HepG2 (cell line): ENCODE results near the gene ANKRD1. TPM values are rescaled to one million over a fixed set of nuclear protein-coding genes. Genes with fewer than 3 reads are reported as not detected.

Experiments used
- ATAC-seq: fragments of 200-7000 bp; cut with Tn5 transposase; 3 replicates; pipeline ENCODE4 v1.9.1; 2020; ENCODE audit warnings: mild to moderate bottlenecking, moderate library complexity
- BruUV-seq: library from RNA; stranded (reverse); fragments of 400-500 nt; replicated peaks from 2 replicates; lab custom pipeline; 2021; lab: Mats Ljungman, UMichigan
- CTCF ChIA-PET: fragments of 300-600 bp; formaldehyde crosslinking; extraction: SDS; loops from one replicate; lab custom pipeline; 2021; ENCODE audit warnings: low total read pairs, inconsistent platforms, low intra/inter-chr PET ratio; lab: Yijun Ruan, JAX
- POLR2A ChIA-PET: fragments of 350-600 bp; sonication (Branson Sonifier 250); formaldehyde crosslinking; loops from one replicate; lab custom pipeline; 2020; ENCODE audit warnings: antibody characterized with exemption, inconsistent platforms; lab: Yijun Ruan, JAX
- DNase-seq: peaks from one replicate; pipeline ENCODE4 v3.0.0-alpha.2; 2015; ENCODE audit warnings: low spot score
- FAIRE-seq: peaks from 3 replicates; lab custom pipeline; 2011; peaks lifted over from hg19 to GRCh38; lab: Jason Lieb, UNC
- H2AFZ ChIP-seq: one replicate; pipeline ENCODE4 v1.6.1; 2011; ENCODE audit warnings: low read length, inconsistent platforms
- H3K27ac ChIP-seq: fragments of 300-600 bp; 3 replicates; pipeline ENCODE4 v1.8.0; 2011; ENCODE audit warnings: mixed run types, mild to moderate bottlenecking, mixed read lengths, low read length, inconsistent platforms; ENCODE audit not compliant: insufficient read depth; ENCODE audit errors: extremely low read length
- H3K27me3 ChIP-seq, 2 experiments: fragments of 200-600 bp in 1 of 2; 2 replicates in 1 of 2; 3 replicates in 1 of 2; pipeline versions ENCODE4 v1.6.0 to v1.8.0; 2011; ENCODE audit warnings: low read length in 2 of 2, mild to moderate bottlenecking in 2 of 2, moderate library complexity in 2 of 2, inconsistent platforms in 1 of 2; ENCODE audit not compliant: insufficient read depth in 2 of 2, control insufficient read depth in 1 of 2
- H3K36me3 ChIP-seq, 2 experiments: fragments of 200-600 bp in 1 of 2; replicated peaks in 1 of 2; 2 replicates in 1 of 2; 3 replicates in 1 of 2; pipeline versions ENCODE4 v1.5.1 to v1.8.0; 2011; ENCODE audit warnings: low read length in 2 of 2, inconsistent platforms in 1 of 2; ENCODE audit not compliant: insufficient read depth in 2 of 2, control insufficient read depth in 1 of 2
- H3K4me1 ChIP-seq: 2 replicates; pipeline ENCODE4 v1.5.1; 2012; ENCODE audit warnings: low read length, inconsistent platforms; ENCODE audit not compliant: insufficient read depth
- H3K4me2 ChIP-seq: 2 replicates; pipeline ENCODE4 v1.6.0; 2011; ENCODE audit warnings: low read depth, low read length, inconsistent platforms
- H3K4me3 ChIP-seq, 3 experiments: fragments of 200-600 bp in 1 of 3; sonication (generic), shearing (Covaris generic) in 1 of 3; replicated peaks in 1 of 3; 2 replicates each; pipeline ENCODE4 v1.5.1; 2011 to 2016; ENCODE audit warnings: low read length in 3 of 3, inconsistent platforms in 2 of 3, low read depth in 2 of 3, mild to moderate bottlenecking in 2 of 3, control low read depth in 1 of 3, mixed read lengths in 1 of 3; ENCODE audit not compliant: insufficient read depth in 1 of 3
- H3K79me2 ChIP-seq: one replicate; pipeline ENCODE4 v1.6.1; 2011; ENCODE audit warnings: low read length, inconsistent platforms; ENCODE audit not compliant: insufficient read depth
- H3K9ac ChIP-seq: 2 replicates; pipeline ENCODE4 v1.6.0; 2011; ENCODE audit warnings: mild to moderate bottlenecking, low read depth, low read length, inconsistent platforms; ENCODE audit not compliant: insufficient read depth
- H3K9me3 ChIP-seq: 2 replicates; pipeline ENCODE4 v1.5.1; 2012; ENCODE audit warnings: mild to moderate bottlenecking, low read length
- H4K20me1 ChIP-seq: 2 replicates; pipeline ENCODE4 v1.6.0; 2011; ENCODE audit warnings: inconsistent platforms, mild to moderate bottlenecking, low read length, moderate library complexity; ENCODE audit not compliant: insufficient read depth
- CHCHD3 ChIP-seq: sonication (generic); formaldehyde crosslinking; IDR thresholded peaks from 2 replicates; pipeline ENCODE4 v1.8.0; 2022; ENCODE audit warnings: mild to moderate bottlenecking, missing genetic modification reagents, moderate library complexity
- SIN3B ChIP-seq: fragments of 150-350 bp; IDR thresholded peaks from 2 replicates; pipeline ENCODE4 v1.6.1; 2014; ENCODE audit warnings: low read length
- SIX1 ChIP-seq: sonication (generic); formaldehyde crosslinking; IDR thresholded peaks from 2 replicates; pipeline ENCODE4 v1.4.0; 2020; ENCODE audit warnings: missing genetic modification reagents, borderline replicate concordance
- SUZ12 ChIP-seq: fragments of 150-350 bp; IDR thresholded peaks from 2 replicates; pipeline ENCODE4 v1.6.1; 2014; ENCODE audit warnings: low read depth, low read length
- WGBS: methylation state at CpG from one replicate; pipeline ENCODE4 v1.1.6; 2017; ENCODE audit warnings: low lambda C conversion rate; 5-methylcytosine and 5-hydroxymethylcytosine counted together
- in situ Hi-C: cut with HindIII; loops from 2 replicates; pipeline ENCODE4 v1.10.0; 2017; ENCODE audit warnings: low pct_unique_long_range_greater_than_20kb; ENCODE audit not compliant: extremely low pct_ligation_motif_present
- intact Hi-C: fragments of 100-400 bp; cut with micrococcal nuclease; formaldehyde crosslinking; loops from one replicate; pipeline ENCODE4 v1.10.0; 2022; ENCODE audit not compliant: unreplicated experiment
- polyA plus RNA-seq, 8 experiments: library from polyadenylated mRNA; depleted of rRNA in 3 of 8; stranded (reverse) in 7 of 8; unstranded in 1 of 8; fragments of >200 nt; fragmentation: Illumina TruSeq in 4 of 8; extraction: Trizol in 4 of 8; gene quantifications; 2 replicates each; pipeline versions ENCODE4 v1.2.1 to v1.2.3, GENCODE V29; 2011 to 2016; ENCODE audit warnings: low read depth in 4 of 8, missing spikeins in 1 of 8, mixed read lengths in 1 of 8; ENCODE audit not compliant: insufficient read depth in 1 of 8
- total RNA-seq, 5 experiments: library from RNA; depleted of rRNA; stranded (reverse); fragments of >200 nt; fragmentation: Illumina TruSeq; extraction: Trizol; gene quantifications; 2 replicates each; pipeline ENCODE4 v1.2.3, GENCODE V29; 2016; ENCODE audit warnings: low read depth in 1 of 5
- TF ChIP-seq, protein P1 (sequence below): sonication (generic); formaldehyde crosslinking; IDR thresholded peaks from 2 replicates; pipeline ENCODE4 v1.4.0; 2020; ENCODE audit warnings: mild to moderate bottlenecking, missing genetic modification reagents
- TF ChIP-seq, protein P2 (sequence below): sonication (generic); formaldehyde crosslinking; IDR thresholded peaks from 2 replicates; pipeline ENCODE4 v1.5.0; 2020; ENCODE audit warnings: missing genetic modification reagents
- TF ChIP-seq, protein P3 (sequence below): sonication (generic); formaldehyde crosslinking; IDR thresholded peaks from 2 replicates; pipeline ENCODE4 v1.4.0; 2020; ENCODE audit warnings: missing genetic modification reagents

Gene ANKRD1
- total and polyA plus RNA-seq, 2 of the 13 experiments (the other 11 are each of a cell fraction or from before 2014, with no cell fraction given), result 19.4 to 41.8 TPM

DNA sequence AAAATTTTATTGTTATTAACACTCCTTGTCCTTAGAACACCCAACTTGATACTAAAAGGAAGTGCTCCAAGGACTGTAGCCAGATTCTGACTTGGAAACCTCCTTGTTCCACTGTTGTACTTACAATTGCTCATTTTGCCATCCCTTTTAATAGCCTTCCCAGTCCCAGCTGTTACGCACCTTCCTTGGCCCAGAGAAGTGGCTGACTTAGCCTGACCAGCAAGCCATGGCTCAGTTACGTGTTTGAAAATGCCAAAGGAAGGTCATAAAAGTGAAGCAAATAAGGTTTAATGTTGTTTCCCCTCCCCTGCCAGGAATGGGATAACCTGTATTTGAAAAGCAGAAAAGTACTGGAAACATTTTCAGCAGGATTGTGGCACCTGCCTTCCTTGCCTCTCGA is 3.7 kb upstream of the ANKRD1 start (continued):
- TF ChIP-seq, protein P1, sequence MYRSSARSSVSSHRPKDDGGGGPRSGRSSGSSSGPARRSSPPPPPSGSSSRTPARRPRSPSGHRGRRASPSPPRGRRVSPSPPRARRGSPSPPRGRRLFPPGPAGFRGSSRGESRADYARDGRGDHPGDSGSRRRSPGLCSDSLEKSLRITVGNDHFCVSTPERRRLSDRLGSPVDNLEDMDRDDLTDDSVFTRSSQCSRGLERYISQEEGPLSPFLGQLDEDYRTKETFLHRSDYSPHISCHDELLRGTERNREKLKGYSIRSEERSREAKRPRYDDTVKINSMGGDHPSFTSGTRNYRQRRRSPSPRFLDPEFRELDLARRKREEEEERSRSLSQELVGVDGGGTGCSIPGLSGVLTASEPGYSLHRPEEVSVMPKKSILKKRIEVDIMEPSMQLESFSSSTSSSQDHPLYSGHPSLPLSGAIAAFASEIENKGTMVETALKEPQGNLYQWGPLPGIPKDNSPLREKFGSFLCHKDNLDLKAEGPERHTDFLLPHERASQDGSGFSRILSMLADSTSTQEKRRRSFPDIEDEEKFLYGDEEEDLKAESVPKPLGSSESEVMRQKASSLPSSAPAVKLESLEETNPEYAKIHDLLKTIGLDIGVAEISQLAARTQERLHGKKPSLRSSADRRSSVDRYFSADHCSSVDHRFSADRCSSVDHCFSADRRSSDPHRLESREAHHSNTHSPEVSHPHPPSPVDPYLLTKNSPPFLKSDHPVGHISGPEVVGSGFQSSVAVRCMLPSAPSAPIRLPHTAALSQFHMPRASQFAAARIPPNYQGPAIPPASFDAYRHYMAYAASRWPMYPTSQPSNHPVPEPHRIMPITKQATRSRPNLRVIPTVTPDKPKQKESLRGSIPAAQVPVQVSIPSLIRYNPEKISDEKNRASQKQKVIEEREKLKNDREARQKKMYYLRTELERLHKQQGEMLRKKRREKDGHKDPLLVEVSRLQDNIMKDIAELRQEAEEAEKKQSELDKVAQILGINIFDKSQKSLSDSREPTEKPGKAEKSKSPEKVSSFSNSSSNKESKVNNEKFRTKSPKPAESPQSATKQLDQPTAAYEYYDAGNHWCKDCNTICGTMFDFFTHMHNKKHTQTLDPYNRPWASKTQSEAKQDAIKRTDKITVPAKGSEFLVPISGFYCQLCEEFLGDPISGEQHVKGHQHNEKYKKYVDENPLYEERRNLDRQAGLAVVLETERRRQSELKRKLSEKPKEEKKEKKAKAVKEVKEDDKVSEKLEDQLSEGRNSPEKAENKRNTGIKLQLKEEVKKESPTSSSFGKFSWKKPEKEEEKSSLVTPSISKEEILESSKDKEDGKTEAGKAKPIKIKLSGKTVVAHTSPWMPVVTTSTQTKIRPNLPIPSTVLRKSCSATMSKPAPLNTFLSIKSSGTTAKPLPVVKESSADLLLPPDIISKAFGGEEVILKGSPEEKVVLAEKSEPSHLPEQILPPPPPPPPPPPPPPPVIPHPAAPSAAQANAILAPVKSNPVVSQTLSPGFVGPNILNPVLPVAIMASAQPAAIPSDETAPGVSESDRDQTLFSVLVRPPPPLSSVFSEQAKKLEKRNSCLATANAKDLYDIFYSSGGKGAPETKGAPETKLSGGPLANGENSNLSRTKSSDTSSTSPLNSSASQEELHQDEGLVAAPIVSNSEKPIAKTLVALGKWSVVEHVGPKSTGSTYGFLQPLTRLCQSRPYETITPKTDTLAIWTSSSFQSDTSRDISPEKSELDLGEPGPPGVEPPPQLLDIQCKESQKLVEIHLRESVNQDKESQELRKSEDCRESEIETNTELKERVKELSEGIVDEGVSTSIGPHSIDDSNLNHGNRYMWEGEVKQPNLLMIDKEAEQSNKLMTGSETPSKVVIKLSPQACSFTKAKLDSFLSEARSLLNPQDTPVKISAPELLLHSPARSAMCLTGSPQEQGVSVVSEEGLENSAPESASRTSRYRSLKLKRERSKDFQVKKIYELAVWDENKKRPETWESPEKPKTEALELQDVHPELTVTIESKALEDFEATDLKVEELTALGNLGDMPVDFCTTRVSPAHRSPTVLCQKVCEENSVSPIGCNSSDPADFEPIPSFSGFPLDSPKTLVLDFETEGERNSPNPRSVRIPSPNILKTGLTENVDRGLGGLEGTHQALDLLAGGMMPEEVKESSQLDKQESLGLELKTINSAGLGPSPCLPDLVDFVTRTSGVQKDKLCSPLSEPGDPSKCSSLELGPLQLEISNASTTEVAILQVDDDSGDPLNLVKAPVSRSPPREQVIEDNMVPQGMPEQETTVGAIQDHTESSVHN (CRISPR knock-in tag), result no peak
- no peak for TF ChIP-seq CHCHD3 (CRISPR knock-in tag)

DNA sequence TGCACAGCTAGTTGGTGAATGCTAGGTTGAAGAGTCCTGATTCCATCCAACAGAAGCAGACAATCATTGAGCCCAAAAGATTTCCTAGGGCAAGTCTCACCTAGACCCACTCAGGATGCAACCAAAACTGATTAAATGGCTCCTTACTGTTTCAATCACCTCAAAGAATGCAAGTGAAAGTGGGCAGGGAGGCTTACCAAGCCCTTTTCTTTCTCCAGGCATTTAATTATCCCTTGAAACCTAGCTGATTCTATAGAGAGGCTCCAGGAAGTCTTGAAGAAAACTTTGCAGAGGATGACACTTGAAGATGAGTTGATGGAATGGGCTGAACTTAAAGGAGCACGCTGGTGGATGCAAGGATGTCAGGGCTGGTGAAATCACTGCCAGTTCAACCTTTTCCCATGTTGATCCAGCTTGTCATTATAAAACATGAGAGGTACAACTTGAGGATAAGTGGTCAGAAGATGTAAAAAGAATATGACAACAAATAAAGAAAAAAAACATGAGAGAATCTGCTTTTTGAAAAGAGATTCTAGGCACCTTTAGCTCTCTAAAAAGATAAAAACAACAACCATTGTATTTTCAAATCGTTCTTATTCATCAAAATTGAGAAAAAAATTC is 2.3 kb upstream of the ANKRD1 start:
- H2AFZ ChIP-seq, result no peak overlapping the region
- no peak overlapping the region for H3K4me2 ChIP-seq
- H3K79me2 ChIP-seq, result no peaks in the 10 kb centered on the region
- no peak overlapping the region for H3K9ac ChIP-seq
- POLR2A ChIA-PET, result interaction anchor here (3.3 kb wide), 1 partner anchor 7 kb away, joined by 41 read pairs; no protein-coding TSS in a partner anchor
- ATAC-seq (no peak), DNase-seq (no peak), FAIRE-seq (no peak)
- CTCF ChIA-PET, result no interaction called here
- in situ Hi-C loops, result no loop called here
- no peaks in the 10 kb centered on the region for H3K36me3 ChIP-seq
- H3K4me3 ChIP-seq, result no peak overlapping the region
- H3K9me3 ChIP-seq, result no peaks in the 10 kb centered on the region
- 85% methylated on average over 2 of the region's 2 CpGs for WGBS
- H3K4me1 ChIP-seq, result peaks cover 44% of the 10 kb centered on the region
- H4K20me1 ChIP-seq, result no peaks in the 10 kb centered on the region
- BruUV-seq, result no TSS peak
- intact Hi-C loops, result loop anchor here (5.0 kb wide), 1 partner anchor 299 kb away; the partner anchor contains the start of gene PCGF5
- no peaks in the 10 kb centered on the region for H3K27me3 ChIP-seq
- no peak overlapping the region for H3K27ac ChIP-seq
- TF ChIP-seq SIX1 (CRISPR knock-in tag) (no peak), SIN3B (no peak), SUZ12 (no peak)
- TF ChIP-seq, protein P2, sequence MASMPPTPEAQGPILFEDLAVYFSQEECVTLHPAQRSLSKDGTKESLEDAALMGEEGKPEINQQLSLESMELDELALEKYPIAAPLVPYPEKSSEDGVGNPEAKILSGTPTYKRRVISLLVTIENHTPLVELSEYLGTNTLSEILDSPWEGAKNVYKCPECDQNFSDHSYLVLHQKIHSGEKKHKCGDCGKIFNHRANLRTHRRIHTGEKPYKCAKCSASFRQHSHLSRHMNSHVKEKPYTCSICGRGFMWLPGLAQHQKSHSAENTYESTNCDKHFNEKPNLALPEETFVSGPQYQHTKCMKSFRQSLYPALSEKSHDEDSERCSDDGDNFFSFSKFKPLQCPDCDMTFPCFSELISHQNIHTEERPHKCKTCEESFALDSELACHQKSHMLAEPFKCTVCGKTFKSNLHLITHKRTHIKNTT (CRISPR knock-in tag), result no peak
- TF ChIP-seq, protein P3, sequence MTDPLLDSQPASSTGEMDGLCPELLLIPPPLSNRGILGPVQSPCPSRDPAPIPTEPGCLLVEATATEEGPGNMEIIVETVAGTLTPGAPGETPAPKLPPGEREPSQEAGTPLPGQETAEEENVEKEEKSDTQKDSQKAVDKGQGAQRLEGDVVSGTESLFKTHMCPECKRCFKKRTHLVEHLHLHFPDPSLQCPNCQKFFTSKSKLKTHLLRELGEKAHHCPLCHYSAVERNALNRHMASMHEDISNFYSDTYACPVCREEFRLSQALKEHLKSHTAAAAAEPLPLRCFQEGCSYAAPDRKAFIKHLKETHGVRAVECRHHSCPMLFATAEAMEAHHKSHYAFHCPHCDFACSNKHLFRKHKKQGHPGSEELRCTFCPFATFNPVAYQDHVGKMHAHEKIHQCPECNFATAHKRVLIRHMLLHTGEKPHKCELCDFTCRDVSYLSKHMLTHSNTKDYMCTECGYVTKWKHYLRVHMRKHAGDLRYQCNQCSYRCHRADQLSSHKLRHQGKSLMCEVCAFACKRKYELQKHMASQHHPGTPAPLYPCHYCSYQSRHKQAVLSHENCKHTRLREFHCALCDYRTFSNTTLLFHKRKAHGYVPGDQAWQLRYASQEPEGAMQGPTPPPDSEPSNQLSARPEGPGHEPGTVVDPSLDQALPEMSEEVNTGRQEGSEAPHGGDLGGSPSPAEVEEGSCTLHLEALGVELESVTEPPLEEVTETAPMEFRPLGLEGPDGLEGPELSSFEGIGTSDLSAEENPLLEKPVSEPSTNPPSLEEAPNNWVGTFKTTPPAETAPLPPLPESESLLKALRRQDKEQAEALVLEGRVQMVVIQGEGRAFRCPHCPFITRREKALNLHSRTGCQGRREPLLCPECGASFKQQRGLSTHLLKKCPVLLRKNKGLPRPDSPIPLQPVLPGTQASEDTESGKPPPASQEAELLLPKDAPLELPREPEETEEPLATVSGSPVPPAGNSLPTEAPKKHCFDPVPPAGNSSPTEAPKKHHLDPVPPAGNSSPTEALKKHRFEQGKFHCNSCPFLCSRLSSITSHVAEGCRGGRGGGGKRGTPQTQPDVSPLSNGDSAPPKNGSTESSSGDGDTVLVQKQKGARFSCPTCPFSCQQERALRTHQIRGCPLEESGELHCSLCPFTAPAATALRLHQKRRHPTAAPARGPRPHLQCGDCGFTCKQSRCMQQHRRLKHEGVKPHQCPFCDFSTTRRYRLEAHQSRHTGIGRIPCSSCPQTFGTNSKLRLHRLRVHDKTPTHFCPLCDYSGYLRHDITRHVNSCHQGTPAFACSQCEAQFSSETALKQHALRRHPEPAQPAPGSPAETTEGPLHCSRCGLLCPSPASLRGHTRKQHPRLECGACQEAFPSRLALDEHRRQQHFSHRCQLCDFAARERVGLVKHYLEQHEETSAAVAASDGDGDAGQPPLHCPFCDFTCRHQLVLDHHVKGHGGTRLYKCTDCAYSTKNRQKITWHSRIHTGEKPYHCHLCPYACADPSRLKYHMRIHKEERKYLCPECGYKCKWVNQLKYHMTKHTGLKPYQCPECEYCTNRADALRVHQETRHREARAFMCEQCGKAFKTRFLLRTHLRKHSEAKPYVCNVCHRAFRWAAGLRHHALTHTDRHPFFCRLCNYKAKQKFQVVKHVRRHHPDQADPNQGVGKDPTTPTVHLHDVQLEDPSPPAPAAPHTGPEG (CRISPR knock-in tag), result no peak
